Measurements from ENCODE around the gene RENBP.

The RENBP gene

GRCh38 chrX:153970357-153971123 is 26.1 kb upstream of the RENBP start:
- no peak for DNase-seq (ENCODE audit: low spot score)

DNA sequence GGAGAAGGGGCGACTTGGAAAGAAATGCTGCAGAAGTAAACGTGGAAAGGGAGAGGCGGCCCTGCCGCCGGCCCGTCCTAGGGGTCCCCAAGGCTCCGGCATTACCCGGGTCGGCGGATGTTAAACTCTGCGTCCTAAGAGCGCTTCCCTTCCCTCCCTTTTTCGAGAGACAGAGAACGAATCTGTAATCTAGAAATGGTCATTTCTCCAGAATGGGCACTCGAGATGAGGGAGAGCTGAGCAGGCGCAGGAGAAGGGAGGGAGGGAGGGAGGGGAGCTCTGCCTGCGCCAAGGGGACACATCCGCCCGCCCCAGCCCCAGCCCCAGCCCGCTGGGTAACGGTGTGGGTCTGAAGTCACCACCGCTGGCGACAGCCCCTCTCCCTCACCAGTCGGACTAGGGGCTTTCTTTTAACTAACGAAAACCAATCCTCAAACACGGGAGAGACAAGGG is 25.5 kb upstream of the RENBP start:
- no peak for DNase-seq (ENCODE audit: low spot score)

GRCh38 chrX:153969125-153969903 is 24.9 kb upstream of the RENBP start:
- no peak for DNase-seq (ENCODE audit: low spot score)

- no peak for DNase-seq (ENCODE audit: low spot score)
Measured at GRCh38 chrX:153968754-153969124, 24.3 kb upstream of the RENBP start.

GRCh38 chrX:153968255-153968654 is 23.8 kb upstream of the RENBP start:
- no peak for DNase-seq (ENCODE audit: low spot score)

- DNase-seq (ENCODE audit: low spot score), result no peak
Measured at GRCh38 chrX:153967536-153968224, 23.2 kb upstream of the RENBP start.

GRCh38 chrX:153966841-153967535 is 22.5 kb upstream of the RENBP start:
- no peak for DNase-seq (ENCODE audit: low spot score)

- no peak for DNase-seq (ENCODE audit: low spot score)
Measured at GRCh38 chrX:153966283-153966688, 21.8 kb upstream of the RENBP start.

DNA sequence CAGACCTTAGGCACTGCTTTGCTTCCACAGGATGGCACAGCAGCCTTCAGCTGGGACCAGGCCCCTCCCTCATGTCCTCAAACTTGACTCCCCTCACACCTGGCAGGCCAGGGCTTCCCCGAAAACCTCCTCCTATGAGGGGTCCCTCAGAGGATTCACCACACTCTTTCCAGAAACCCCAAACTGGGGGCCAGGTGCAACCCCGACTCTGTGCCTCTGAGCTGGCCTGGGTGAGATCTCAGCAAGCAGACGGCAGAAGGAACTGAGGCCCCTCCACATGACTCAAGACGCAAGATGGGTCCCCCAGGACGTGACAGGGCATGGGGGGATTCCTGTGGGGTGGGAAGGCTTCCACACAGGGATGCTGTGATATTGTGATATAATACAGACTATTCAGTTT is 21.0 kb upstream of the RENBP start:
- DNase-seq (ENCODE audit: low spot score), result no peak

GRCh38 chrX:153964105-153964504 is 19.7 kb upstream of the RENBP start:
- no peak for DNase-seq (ENCODE audit: low spot score)

DNA sequence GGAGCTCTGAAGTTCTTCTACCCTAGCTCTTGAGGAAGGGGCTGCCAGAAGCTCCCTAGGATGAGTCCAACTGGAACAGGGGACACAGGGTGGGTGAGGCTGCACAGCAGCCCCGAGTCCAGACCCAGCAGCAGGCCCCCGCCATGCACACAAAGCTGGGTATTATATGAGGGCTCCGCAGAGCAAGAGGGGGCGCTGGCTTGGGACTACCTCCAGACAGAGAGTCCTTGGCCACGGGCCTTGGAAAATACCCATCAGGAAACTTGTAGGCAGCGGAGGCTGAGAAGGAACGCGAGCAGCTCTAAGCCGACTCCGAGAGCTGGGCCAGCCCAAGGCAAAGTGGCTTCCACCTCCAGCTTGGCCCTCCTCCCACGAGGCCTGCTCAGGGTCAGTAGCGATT is 19.1 kb upstream of the RENBP start:
- no peak for DNase-seq (ENCODE audit: low spot score)

DNA sequence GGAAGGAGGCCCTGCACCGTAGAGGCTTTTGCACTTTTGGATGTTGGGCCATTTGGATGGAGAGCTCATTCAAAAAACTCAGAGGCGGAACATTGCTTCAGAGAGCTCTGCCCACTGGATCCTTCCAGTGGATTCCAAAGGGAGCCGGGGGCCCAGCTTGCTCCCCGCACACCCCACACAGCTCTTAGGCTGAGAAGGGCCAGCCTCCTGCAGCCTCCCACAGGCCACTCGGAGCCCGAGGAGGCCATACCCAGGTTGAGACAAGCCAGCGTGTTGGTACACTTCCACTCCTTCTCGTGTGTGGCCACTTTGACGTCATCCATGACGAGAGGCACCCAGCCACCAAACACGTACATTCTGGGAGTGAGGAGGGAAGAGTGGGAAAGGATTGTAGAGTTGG is 16.8 kb upstream of the RENBP start:
- DNase-seq (ENCODE audit: low spot score), result no peak

GRCh38 chrX:153960786-153961185 is 16.3 kb upstream of the RENBP start:
- no peak for DNase-seq (ENCODE audit: low spot score)

DNA sequence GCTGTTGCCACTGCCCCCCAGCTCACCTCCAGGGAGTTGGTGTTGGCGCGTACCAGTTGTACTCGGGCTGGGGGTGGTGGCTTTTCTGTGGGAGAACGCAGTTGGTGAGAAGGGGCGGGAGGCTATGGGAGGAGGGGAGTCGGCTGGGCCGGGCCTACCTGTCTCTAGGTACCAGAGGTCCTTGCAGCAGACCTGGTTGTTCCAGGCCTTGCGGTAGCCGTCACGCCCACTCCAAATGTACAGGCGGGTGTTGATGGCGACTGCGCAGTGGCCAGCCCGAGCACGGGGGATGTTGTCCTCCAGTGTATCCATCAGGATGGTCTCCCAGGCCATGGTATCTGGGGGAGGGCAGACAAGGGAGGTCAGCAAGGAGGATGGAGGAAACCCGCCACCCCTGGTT is 15.6 kb upstream of the RENBP start:
- no peak for DNase-seq (ENCODE audit: low spot score)

DNA sequence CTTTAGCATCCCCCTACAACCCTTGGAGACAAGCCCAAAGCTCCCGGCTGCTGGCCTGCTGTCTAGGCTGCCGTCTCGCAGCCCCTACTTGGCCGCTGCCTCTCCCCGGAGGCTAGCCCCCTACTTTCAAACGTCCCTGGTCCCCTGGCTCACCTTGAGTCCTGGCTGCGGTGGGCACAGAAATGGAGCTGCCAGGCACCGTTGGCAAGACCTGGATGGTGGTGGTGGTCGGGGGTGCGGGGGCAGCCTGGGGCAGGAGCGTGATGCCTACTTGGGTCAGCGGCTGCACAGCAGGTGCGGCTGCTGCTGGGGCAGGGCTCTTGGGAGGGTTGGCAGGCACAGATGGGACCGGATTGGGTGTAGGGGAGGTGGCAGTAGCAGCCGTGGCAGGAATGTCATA is 15.2 kb upstream of the RENBP start:
- no peak for DNase-seq (ENCODE audit: low spot score)

DNA sequence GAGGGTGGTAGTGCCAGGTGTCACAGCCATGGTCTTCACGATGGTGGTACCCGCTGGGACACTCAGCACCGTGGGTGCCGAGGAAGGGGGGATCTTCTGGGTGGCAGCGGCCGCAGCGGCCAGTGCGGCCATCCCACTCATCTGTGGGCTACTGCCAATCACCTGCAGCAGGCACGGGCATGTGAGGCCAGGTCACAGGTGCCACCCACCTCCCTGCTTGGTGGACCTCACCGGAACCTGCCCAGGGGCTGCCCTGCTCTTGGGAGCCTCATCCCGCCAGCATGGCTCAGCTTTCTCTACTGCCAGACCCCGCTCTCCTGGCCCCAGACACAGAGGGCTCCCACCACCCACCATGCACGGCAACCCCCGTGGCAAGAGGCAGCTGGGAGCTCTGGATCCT is 14.2 kb upstream of the RENBP start:
- DNase-seq (ENCODE audit: low spot score), result no peak

GRCh38 chrX:153957224-153957623 is 12.8 kb upstream of the RENBP start:
- DNase-seq (ENCODE audit: low spot score), result no peak

DNA sequence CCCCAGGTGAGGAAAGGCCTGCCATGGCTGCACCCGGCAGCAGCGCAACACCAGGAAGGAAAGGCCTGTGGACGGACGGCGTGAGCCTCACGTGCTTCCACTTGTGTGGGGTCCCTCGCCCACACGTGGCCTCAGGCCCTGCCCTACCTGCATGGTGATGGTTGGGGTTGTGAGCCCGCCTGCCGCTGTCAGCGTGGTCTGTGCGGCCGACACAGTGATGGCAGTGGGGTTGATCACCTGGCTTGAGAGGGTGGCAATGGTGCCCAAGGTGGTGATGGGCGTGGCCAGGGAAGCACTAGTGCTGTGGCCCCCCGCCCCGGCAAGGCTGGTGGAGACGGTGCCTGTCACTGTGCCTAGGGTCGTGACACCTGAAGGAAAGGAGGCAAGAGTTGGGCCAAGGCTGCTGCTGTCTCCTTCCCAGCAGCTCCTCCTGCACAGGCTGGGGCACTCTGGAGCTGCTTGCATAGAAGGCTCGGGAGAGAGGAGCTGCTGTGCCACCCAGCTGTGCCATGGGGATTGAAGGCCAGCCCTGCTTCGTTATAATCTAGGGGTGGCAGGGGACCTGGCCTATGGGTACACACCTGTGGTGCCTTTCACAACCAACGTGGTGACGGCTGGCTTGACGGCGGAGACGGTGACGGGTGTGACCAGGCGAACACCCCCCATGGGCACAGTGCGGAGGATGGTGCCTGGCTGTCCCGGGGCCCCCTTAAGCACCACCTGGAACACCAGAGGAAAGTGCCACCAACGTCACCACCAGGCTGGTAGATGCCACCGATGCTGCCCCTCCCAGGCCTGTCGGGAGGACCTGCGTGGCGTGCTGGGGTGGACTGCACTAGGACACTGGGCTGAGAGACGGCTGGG is 11.8 kb upstream of the RENBP start:
- DNase-seq (ENCODE audit: low spot score), result no peak

DNA sequence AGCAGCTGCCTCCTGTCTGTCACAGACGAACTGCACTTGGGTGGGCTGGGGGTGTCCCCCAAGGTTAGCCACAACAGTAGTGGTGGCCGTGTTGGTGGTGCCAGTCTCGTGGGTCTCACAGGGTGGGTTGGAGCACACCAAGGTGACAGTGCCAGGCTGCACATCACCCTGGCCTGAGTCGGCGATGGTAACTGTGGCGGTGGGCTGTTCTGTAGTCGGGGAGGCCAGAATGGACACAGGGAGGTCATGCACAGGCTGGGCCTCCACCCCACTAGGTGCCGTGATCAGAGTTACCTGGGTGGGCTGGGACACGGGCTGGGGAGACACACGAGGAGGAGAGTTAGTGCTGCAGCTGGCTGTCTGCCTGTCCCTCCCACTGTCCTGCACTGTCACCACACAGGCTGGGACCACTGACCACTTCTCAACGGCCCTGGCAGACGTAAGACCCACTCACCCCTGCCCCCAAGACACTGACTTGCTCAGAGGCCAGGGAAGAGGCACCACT is 10.8 kb upstream of the RENBP start:
- DNase-seq (ENCODE audit: low spot score), result no peak

DNA sequence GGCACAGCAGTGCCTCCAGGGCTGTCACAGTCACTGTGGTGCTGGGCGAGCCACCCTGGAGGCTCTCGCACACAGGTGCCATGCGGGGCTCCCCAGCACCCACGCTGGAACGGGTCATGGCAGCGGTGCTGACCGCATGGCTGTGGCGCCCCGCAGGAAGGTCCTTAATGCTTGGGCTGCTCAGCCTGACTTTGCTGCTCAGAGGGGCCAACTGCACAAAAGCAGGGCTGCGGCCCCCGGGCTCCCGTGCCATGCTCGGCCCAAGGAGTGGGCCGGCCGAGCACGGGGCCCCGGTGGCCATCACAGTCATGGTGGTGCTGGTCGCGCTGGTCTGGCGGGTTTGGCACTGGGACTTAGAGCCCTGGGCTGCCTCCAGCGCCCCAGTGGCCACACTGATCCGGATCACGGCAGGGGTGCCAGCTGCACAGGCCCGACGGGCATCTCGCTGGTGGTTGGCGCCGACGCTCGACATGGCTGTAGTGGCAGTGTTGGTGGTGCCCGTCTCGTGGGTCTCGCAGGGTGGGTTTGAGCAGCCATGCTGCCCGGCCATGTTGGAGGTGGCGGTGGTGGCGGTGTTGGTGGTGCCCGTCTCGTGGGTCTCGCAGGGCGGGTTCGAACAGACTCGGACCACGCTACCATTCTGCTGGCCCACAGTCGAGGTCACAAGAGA is 10.2 kb upstream of the RENBP start:
- no peak for DNase-seq (ENCODE audit: low spot score)
